NCI-H446 treated with DMSO at 0.1 percent for 48 hours (cell line): ENCODE data around the gene FOXE1.

Source experiments
- DNase-seq: peaks from one replicate; lab custom pipeline; 2025; lab: John Stamatoyannopoulos, UW

The FOXE1 gene

GRCh38 chr9:97848480-97849237, 4.4 kb upstream of the FOXE1 start:
- no peak for DNase-seq

DNA sequence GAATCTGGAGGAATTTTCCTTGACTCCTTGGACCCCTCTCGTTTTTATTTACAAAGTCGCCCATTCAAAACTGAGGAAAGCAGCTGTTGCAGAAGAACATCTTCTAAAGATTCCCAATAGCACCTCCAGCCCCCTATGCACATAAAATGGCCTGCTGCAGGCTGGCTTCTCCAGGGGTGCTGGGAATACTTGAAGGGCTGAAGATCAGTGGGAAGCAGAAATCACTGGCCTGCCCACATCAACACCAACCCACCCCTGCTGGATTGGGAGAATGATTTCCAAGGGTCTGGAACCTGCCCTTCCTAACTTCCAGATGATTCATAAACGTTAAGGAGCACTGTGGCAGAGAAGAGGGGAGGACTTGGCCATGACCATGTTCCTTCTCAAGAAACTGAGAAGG, 3.0 kb upstream of the FOXE1 start:
- DNase-seq = no peak

- DNase-seq = no peak
Observed at GRCh38 chr9:97850746-97851445, 2.1 kb upstream of the FOXE1 start.

GRCh38 chr9:97851446-97851883, 1.6 kb upstream of the FOXE1 start:
- no peak for DNase-seq

DNA sequence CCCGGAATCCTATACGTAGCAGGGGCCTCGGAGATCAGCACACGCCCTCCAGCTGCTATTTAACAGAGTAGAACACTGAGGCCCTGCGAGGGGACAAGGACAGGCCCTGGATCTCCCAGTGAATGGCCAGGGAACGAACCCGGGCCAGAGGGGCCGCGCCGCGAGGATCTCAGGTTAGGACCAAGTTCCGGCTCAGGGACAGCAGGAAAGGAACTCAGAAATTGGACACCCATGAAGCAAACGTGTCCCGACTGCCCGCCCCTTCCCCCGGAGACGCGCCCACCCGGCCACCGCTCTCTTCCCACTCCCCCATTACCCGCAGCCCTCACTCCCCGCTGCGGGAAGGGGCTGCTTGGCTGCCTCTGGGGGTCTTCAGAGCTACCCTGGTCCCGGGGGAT, 1.0 kb upstream of the FOXE1 start:
- no peak for DNase-seq

- no peak for DNase-seq
Observed at GRCh38 chr9:97852399-97853055, 499 bp upstream of the FOXE1 start.

DNA sequence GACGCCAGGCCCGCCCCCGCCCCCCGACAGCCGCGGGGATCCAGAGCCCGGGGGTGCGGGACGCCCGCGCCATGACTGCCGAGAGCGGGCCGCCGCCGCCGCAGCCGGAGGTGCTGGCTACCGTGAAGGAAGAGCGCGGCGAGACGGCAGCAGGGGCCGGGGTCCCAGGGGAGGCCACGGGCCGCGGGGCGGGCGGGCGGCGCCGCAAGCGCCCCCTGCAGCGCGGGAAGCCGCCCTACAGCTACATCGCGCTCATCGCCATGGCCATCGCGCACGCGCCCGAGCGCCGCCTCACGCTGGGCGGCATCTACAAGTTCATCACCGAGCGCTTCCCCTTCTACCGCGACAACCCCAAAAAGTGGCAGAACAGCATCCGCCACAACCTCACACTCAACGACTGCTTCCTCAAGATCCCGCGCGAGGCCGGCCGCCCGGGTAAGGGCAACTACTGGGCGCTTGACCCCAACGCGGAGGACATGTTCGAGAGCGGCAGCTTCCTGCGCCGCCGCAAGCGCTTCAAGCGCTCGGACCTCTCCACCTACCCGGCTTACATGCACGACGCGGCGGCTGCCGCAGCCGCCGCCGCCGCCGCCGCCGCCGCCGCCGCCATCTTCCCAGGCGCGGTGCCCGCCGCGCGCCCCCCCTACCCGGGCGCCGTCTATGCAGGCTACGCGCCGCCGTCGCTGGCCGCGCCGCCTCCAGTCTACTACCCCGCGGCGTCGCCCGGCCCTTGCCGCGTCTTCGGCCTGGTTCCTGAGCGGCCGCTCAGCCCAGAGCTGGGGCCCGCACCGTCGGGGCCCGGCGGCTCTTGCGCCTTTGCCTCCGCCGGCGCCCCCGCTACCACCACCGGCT, 1.0 kb downstream of the FOXE1 start:
- DNase-seq = peak; percentile 5

DNA sequence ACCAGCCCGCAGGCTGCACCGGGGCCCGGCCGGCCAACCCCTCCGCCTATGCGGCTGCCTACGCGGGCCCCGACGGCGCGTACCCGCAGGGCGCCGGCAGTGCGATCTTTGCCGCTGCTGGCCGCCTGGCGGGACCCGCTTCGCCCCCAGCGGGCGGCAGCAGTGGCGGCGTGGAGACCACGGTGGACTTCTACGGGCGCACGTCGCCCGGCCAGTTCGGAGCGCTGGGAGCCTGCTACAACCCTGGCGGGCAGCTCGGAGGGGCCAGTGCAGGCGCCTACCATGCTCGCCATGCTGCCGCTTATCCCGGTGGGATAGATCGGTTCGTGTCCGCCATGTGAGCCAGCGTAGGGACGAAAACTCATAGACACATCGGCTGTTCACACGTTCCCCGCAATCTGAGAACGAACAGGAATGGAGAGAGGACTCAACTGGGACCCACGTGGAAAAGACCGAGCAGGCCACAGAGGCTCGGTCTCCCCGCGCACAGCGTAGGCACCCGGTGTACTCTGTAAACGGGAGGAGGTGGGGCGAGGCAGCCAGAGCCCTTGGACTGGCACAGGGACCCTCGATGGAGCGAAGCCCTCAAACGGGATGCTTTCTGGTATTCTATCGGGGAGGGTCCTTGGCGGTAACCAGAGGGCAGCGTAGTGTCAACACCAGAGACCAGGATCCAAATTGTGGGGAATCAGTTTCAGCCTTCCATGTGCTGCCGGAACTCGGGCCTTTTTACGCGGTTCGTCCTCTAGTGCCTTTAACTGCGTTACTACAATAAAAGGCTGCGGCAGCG, 1.9 kb downstream of the FOXE1 start:
- no peak for DNase-seq

DNA sequence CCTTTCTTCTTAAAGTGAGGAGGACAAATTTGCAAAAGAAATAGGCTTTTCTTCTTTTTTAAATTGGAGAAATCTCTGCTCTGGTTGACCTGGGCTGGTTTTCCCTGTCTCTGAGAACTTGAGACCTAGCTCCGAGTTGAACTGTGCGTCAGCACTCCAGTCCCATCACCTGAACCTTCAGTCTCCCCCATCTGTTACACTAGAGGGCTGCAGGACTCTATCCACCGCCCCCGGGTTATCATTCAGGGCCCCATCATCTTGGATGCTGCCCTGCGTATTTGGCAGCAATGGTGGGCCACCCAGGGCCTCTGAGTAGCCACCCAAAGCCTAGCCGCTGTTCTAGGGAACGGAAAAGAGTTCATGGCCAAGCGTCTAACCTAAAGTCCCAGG, 2.5 kb downstream of the FOXE1 start:
- no peak for DNase-seq

DNA sequence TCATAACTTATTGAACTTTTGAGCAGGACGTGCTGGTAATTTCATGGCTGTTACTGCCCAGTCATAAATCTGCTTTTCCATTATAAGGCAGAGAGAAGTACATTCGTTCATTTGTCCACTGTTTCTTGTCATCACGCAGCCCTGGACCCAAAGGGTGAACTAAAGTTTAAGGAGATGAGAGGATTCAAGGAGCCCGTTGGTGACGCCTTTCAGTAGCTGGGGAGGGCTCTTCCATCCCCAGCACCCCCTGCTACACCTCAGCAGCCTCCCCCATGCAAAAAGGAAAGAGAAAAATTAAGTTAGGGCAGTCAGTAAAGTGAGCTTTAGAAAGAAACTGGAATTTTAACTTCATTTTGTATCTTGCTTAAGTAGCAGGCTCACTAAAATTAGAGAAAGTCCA, 2.9 kb downstream of the FOXE1 start:
- no peak for DNase-seq

- no peak for DNase-seq
Observed at GRCh38 chr9:97856857-97857605, 4.0 kb downstream of the FOXE1 start.

DNA sequence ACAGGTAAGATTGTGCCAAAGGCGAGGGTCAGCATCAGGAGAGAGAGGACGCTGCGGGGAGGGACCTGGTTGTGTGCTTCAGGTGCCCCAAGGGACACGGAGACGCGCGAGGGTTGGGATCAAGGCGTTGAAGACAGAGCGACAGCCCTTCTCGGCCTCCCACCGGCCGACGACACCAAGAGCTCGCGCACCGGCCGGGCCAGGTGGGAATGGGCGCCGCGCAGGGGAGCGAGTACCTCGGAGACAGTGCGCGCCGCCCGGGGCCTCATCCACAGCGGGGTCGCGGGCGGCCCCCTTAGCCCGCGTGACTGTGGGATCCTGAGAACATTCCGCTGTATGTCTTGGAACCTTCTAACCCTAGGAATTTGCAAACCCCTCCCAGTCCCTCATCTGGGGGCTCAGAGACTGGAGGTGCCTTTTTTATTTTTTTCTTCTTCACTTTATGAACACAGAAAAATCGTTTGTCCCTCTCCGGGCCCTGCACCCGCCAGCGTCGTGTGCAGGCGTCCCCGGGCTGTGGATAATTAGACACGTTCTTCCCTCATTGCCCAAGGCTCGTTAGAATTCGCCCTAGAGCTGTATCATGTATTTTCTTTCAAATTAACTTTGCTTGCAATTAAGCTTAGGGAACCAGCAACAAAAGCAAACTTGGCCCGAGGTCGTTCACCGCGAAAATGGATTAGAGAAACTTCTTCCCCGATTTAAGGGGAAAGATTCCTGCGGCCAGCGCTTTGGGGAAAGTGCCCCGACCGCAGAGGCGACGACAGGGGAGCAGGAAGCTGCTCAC, 4.8 kb downstream of the FOXE1 start:
- DNase-seq = no peak

- DNase-seq = no peak
Observed at GRCh38 chr9:97858393-97858713, 5.3 kb downstream of the FOXE1 start.

DNA sequence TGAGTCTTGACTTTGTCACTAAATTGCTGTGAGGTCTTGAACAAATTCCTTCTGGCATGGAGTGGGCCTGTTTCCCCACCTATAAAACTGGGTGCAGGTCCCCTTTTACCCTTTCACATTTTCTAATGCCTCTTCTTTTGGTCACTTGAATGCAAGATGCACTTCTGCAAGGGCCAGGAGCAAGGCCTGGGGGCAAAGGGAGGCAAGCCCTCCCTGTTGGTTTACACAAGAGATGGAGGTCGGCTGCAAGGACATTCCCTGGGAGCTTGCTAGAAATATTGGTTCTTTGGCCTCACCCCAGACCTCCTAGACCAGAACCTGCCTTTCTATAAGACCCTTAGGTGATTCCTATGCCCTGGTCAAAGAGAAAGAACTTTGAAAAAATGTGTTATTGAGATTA, 5.8 kb downstream of the FOXE1 start:
- DNase-seq = no peak

DNA sequence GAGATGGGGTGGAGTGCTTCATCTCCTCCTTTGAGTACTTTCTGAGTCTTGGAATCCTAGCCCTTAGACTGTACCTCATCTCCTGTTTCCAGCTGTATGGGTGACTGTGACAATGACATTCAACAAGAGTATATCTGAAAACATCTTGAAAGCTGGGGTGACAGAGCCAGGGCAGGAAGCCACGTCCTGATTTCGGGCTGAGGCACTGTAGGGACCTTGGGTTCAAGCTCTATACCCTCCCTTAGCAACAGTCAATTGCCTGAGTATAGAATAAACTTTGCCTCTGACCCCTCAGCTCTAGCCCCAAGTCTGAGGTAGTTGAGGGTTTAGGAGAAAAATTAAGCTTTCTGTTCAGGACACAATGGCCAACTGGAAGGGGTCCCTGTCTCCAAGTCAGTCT, 6.3 kb downstream of the FOXE1 start:
- DNase-seq = no peak

DNA sequence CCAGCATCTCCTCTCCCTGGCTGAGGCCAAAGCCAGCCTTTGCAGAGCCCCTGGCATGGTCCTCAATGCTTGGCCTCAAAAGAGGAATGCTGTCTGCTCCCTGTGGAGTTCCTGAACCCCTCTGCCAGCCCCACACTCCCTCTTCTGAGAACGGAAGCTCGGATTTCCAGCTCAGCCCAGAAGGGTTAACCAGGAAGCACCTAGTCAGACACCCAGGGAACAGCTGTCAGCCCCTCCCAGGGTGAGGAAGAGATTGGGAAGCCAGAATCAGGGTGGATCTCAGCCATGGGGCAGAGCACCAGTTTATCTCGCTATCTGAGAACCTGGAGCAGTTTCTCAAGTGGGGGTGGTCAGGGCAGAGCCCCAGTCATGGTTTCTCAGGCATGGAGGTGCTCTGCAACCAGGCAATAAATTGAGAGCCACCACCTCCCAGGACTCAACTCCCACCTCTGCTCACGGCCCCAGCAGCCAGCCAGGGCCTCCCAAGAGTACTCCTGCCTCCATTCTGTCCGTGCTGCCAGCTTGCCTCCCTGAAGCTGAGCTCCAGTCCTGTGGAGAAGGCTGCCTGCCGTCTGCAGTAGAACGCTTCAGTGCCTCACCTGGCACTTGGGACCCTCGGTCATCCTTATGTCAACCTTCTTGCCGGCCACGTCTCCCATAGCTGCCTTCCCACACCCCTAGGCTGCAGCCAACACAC, 7.6 kb downstream of the FOXE1 start:
- DNase-seq = no peak

DNA sequence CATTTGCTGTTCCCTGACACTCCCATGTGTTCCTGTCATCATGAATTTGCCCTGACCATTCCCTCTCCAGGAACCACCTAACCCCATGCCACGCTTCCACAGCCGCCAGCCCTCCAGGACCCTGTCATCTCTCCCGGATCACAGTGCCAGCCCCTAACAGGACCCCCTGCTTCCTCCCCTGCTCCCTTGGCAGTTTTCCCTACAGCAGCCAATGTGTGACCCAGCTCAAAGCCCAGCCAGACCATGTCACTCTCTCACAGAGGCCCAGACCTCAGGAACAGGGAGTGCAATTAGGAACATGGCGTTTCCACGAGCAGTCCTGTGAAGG, 8.1 kb downstream of the FOXE1 start:
- DNase-seq = no peak

- no peak for DNase-seq
Observed at GRCh38 chr9:97863314-97863713, 10.3 kb downstream of the FOXE1 start.

- no peak for DNase-seq
Observed at GRCh38 chr9:97864396-97864795, 11.4 kb downstream of the FOXE1 start.

DNA sequence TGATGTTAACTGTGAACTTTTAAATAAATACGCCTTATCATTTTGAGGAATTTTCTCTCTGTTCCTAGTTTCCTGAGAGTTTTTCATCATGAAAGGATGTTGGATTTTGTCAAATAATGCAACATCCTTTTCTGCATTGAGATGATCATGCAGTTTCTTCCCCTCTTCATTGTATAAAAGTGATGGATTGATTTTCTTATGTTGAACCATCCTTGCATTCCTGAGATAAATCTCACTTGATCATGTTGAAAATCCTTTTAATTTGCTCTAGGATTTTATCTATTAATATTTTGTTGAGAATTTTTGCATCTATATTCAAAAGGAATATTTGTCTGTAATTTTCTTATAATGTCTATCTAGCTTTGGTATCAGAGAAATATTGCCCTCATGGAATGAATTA, 13.3 kb downstream of the FOXE1 start:
- DNase-seq = no peak
